ENCODE measurements around the gene AQP12A.

The AQP12A gene

DNA sequence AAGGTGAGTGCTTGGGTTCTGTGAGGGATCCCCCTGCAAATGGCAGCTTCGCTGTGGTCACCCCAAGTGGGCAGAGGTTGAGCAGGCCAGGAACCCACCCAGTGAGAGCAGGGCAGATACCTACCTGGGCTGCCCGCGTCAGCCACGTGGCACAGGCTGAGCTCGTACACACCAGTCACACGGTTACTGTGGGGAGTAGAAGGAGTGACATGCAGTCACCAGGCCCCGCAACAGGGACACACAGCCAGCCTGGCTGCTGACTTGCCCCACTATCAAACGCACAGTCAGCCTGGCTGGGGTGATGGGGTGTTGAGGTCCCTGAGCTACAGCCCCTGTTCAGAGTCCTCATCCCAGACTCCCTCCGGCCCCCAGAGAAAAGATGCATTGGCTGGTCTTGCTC, 32.2 kb downstream of the AQP12A start:
- DNase-seq (ENCODE audit: low read depth), result no peak

- no peak for DNase-seq (ENCODE audit: low read depth)
Measured at GRCh38 chr2:240724431-240724830, 32.8 kb downstream of the AQP12A start.

GRCh38 chr2:240725266-240725665, 33.6 kb downstream of the AQP12A start:
- DNase-seq (ENCODE audit: low read depth), result no peak

GRCh38 chr2:240725671-240726070, 34.0 kb downstream of the AQP12A start:
- DNase-seq (ENCODE audit: low read depth), result no peak

GRCh38 chr2:240726876-240727275, 35.2 kb downstream of the AQP12A start:
- DNase-seq (ENCODE audit: low read depth), result no peak

GRCh38 chr2:240727439-240727838, 35.8 kb downstream of the AQP12A start:
- DNase-seq (ENCODE audit: low read depth), result no peak

GRCh38 chr2:240727913-240728312, 36.2 kb downstream of the AQP12A start:
- DNase-seq (ENCODE audit: low read depth), result no peak

GRCh38 chr2:240728361-240728760, 36.7 kb downstream of the AQP12A start:
- no peak for DNase-seq (ENCODE audit: low read depth)

- no peak for DNase-seq (ENCODE audit: low read depth)
Measured at GRCh38 chr2:240728827-240729226, 37.2 kb downstream of the AQP12A start.

DNA sequence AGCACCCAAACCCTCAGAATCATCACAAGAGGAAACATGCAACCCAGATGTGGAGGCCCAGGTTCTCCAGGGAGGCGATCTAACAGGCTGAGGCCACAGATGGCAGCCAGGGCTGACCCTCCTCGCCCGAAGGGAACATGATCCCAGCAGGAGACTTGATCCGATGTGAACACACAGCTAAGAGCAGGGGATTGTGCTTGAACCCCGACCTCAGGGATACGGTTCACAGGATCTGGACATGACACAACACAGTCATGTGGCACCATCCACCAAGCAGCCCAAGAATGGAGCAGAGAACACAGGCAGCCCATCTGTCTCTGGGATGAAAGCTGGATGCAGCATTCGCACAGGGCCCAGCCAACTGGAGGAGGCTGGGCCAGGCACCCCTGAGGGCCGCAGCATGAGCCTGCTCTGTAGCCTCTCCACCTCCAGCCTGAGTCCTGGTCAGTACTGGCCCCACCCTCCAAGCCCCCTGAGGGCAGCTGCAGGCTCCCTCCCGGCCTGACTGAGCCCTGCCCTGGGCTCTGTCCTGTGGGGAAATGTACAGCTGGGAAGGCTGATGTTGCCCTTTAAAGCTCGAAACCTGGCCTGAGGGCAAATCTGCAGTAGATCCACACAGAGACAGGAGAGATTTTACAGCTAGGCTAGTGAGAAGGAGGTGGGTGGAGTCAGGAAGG, 39.0 kb downstream of the AQP12A start:
- no peak for DNase-seq (ENCODE audit: low read depth)

- no peak for DNase-seq (ENCODE audit: low read depth)
Measured at GRCh38 chr2:240731178-240731545, 39.5 kb downstream of the AQP12A start.

- DNase-seq (ENCODE audit: low read depth), result no peak
Measured at GRCh38 chr2:240732184-240732583, 40.5 kb downstream of the AQP12A start.

DNA sequence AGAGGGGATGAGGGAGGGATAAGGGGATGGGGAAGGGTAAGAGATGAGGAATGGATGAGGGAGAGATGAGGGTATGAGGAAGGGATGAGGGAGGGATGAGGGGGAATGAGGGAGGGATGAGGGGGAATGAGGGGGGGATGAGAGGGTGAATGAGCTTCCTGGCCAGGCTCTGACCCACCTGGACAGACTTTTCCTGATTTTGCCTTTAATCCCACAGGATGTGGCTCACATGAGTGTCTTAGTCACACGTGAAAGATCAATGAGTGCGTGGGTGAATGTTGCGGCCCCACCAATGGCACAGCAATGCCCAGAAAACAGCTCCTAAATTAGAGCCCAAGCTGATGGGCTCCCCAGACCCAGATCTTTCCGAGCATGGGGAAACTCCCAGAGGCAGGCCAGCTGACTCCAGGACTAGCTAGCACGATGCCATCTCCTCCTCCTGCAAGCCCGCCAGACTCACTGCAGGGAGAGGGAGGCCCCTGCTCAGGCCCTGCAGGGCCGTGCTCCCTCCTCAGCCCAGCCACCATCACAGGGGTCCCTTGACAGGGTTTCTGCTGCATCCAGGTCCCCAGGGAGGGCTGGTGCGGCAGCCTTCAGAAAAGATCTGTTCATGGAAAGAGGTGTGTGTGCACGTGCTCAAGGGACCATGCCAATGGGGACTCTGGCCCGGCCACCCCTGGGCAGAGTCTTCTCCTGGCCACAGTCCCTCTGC, 41.4 kb downstream of the AQP12A start:
- DNase-seq (ENCODE audit: low read depth), result no peak

DNA sequence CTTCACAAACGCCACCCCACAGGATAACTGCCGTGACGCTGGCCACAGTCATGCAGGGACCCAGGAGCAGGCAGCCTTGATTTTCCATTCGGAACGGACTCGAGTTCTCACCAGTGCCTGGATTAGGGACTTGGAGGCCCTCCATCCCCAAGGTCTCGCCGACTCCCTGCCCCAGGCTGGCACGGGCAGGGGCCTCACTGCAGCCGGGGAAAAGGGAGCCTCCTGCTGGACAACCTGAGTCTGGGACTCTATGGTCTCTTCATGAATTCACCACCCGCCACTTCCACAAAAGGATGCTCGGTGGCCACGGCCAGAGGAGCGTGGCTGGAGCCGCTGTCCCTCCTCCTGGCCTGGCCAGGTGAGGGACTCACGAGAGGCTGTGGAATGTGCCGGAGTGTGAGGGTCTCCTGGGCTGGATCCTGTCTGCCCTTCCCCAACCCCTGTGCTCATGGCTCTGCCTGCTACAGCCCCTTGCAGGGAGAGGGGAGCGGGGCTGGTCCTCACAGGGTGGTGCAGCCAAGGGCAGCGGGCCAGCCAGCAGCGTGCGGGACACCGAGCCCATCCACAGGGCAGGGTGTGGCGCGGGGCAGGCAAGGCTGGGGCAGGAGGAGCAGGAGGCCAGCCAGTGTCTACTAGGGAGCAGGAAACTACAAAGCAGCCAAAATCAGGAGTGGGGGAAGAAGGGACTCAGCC, 42.3 kb downstream of the AQP12A start:
- no peak for DNase-seq (ENCODE audit: low read depth)

DNA sequence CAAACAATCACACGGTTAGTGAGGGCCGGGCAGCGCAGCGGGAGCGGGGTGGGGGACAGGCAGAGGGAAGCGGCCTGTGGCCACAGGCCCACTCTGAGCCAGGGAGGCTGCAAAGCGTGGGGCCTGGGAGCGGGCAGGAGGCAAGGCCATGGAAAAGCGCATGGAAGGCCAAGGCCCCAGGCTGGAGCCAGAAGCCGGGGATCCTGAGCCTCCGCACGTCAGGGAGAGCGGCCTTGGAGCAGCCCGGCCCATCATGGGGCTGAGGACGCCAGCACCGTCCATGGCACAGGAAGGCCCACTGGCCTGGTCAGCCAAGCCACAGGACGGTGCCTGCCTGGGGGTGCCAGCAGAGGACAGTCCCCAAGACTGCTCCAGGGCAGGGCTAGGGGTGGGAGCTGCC, 43.1 kb downstream of the AQP12A start:
- no peak for DNase-seq (ENCODE audit: low read depth)

GRCh38 chr2:240735476-240735875, 43.8 kb downstream of the AQP12A start:
- DNase-seq (ENCODE audit: low read depth), result no peak

GRCh38 chr2:240736281-240737250, 44.9 kb downstream of the AQP12A start:
- DNase-seq (ENCODE audit: low read depth), result no peak

- no peak for DNase-seq (ENCODE audit: low read depth)
Measured at GRCh38 chr2:240737512-240737911, 45.8 kb downstream of the AQP12A start.

GRCh38 chr2:240737958-240738357, 46.3 kb downstream of the AQP12A start:
- no peak for DNase-seq (ENCODE audit: low read depth)

- no peak for DNase-seq (ENCODE audit: low read depth)
Measured at GRCh38 chr2:240739797-240740196, 48.1 kb downstream of the AQP12A start.

DNA sequence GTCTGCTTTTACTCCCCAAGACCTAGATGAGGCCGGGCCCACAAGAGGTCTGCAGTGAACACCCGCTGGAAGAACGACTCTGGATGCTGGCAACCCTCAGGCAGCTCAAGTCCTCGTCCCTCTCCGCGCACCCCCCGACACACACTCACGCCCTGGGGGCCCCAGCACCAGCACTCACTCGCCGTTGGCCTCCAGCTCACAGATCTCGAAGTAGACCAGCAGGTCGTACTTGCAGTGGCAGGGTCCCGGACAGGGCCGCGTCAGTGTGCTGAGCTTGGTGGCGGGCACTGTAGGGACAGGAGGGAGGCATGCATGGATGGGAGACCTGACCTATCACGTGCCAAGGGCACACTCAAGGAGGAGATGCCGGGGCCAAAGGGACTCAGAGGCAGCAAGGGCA, 49.4 kb downstream of the AQP12A start:
- DNase-seq (ENCODE audit: low read depth), result no peak

- DNase-seq (ENCODE audit: low read depth), result no peak
Measured at GRCh38 chr2:240742602-240743095, 51.0 kb downstream of the AQP12A start.
